Thyroid gland (tissue), 4 donors: Measurements from ENCODE around the gene MINPP1.

Experiments
- POLR2A ChIP-seq, 2 donors: fragments of 450-650 bp; IDR thresholded peaks; one replicate each; pipeline ENCODE4 v1.6.1; 2017; ENCODE audit warnings: antibody characterized with exemption in 2 of 2, mild to moderate bottlenecking in 2 of 2, moderate library complexity in 1 of 2
- TF ChIP-seq, protein P1 (sequence below), 6 experiments: fragments of 200-600 bp in 3 of 6; fragments of 450-650 bp in 3 of 6; sonication (generic) in 3 of 6; IDR thresholded peaks; one replicate each; pipeline ENCODE4 v1.5.1; 2016 to 2019; ENCODE audit warnings: antibody characterized with exemption in 6 of 6, mild to moderate bottlenecking in 2 of 6, inconsistent platforms in 1 of 6, moderate library complexity in 1 of 6

GRCh38 chr10:87579563-87579962 is 74.9 kb downstream of the MINPP1 start:
- TF ChIP-seq, protein P1, sequence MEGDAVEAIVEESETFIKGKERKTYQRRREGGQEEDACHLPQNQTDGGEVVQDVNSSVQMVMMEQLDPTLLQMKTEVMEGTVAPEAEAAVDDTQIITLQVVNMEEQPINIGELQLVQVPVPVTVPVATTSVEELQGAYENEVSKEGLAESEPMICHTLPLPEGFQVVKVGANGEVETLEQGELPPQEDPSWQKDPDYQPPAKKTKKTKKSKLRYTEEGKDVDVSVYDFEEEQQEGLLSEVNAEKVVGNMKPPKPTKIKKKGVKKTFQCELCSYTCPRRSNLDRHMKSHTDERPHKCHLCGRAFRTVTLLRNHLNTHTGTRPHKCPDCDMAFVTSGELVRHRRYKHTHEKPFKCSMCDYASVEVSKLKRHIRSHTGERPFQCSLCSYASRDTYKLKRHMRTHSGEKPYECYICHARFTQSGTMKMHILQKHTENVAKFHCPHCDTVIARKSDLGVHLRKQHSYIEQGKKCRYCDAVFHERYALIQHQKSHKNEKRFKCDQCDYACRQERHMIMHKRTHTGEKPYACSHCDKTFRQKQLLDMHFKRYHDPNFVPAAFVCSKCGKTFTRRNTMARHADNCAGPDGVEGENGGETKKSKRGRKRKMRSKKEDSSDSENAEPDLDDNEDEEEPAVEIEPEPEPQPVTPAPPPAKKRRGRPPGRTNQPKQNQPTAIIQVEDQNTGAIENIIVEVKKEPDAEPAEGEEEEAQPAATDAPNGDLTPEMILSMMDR (IDR thresholded peaks at IDR 0.05), result no peak
- no peak for TF ChIP-seq POLR2A (IDR thresholded peaks at IDR 0.05)
